IMR-90 (cell line): Measurements from ENCODE around the gene NOVA2.

ENCODE experiments used
- MAFK ChIP-seq: IDR thresholded peaks from 2 replicates; pipeline ENCODE4 v1.6.1; 2012; ENCODE audit warnings: low read depth, low read length, improper control_type of control experiment
- POLR2A ChIP-seq: IDR thresholded peaks from 2 replicates; pipeline ENCODE4 v1.6.1; 2012; ENCODE audit warnings: mild to moderate bottlenecking, low read depth, low read length
- RAD21 ChIP-seq: IDR thresholded peaks from 2 replicates; pipeline ENCODE4 v1.6.1; 2012; ENCODE audit warnings: low read length, improper control_type of control experiment
- TF ChIP-seq, protein P1 (sequence below): conservative IDR thresholded peaks from 2 replicates; pipeline ENCODE4 v1.5.1; 2012; ENCODE audit warnings: mild to moderate bottlenecking, low read depth, low read length, improper control_type of control experiment

DNA sequence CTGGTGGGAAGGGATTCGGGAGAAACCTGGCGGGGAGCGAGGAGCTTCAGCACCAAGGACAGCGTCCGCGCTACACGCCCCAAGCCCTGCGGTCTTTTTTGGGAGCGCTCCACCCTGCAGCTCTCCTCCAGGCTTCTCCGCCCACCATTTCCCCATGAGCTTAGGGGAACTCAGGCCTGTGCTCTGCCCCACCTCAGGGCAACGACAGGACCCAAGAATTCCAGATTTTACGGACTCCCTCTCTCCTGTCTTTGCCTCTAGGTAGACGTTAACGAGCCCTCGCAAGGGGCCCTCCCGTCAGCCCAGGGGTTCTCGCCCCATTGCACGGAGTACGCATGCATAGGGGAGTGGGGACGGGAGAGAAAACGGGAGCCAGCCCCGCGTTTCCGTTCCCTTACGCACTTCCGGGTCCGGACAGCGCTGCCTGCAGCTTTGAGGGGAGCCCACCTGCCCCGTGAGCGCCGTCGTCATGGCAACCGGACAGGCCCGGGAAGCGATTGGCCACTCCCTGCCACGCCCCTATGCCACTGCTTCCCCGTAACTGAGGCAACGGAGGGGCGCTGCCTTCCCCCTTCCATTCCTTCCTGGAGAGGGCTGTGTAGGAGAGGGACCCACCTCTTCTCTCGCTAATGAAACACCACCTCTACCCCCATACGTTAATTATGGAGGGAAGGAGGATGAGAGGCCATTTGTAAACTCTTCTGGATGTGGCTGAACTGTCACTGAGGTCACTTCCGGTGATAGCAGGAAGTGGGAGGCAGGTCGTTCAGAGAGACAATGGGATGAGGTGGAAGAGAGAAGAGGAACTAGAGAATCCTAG lies 20.8 kb downstream of the NOVA2 start:
- TF ChIP-seq, protein P1, sequence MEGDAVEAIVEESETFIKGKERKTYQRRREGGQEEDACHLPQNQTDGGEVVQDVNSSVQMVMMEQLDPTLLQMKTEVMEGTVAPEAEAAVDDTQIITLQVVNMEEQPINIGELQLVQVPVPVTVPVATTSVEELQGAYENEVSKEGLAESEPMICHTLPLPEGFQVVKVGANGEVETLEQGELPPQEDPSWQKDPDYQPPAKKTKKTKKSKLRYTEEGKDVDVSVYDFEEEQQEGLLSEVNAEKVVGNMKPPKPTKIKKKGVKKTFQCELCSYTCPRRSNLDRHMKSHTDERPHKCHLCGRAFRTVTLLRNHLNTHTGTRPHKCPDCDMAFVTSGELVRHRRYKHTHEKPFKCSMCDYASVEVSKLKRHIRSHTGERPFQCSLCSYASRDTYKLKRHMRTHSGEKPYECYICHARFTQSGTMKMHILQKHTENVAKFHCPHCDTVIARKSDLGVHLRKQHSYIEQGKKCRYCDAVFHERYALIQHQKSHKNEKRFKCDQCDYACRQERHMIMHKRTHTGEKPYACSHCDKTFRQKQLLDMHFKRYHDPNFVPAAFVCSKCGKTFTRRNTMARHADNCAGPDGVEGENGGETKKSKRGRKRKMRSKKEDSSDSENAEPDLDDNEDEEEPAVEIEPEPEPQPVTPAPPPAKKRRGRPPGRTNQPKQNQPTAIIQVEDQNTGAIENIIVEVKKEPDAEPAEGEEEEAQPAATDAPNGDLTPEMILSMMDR = no peak
- TF ChIP-seq MAFK (no peak), RAD21 (no peak), POLR2A (no peak)
